GM19467 (cell line): ENCODE data around the gene BMPR1B.

Source experiments
- ATAC-seq: cut with Tn5 transposase; IDR thresholded peaks from one replicate; pipeline ENCODE4 v1.9.1; 2021; ENCODE audit warnings: mild to moderate bottlenecking, moderate library complexity; ENCODE audit not compliant: unreplicated experiment

The BMPR1B gene

DNA sequence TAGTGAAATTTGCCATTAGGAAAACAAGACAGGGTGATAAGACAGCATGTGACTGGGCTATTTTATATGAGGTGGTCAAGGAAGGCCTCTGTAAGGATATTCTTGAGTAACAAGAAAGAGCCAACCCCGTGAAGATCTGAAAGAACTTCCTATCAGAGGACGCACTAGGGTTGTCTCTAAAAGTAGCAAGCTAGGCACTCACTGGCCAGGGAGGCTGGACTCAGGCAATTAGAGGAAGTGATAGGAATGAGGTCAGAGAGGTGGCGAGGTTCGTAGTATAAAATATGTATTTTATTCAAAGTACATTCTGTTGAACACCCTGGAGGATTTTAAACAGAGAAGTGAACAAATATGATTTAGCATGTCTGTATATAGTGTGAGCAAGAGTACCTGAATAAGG, 4.6 kb downstream of the BMPR1B start:
- ATAC-seq: no peak

DNA sequence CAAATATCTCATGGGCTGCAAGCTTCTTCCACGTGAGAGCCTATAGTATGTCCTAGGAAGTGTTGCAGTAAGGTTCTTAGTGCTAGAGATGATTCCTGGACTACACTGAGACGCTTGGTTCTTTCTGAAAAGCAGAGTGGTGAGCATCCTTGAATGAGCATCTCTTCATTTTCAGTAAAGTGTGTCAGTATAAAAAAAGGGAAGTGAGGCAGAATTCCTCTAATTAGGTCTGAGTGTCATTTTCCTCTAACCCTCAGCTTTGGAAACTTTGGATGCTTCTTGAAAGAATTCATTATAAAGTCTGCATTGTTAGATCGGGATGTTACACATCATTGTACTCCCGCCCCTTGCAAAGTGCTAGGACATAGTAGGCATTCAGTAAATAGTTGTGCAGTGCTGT, 5.2 kb downstream of the BMPR1B start:
- ATAC-seq: no peak

DNA sequence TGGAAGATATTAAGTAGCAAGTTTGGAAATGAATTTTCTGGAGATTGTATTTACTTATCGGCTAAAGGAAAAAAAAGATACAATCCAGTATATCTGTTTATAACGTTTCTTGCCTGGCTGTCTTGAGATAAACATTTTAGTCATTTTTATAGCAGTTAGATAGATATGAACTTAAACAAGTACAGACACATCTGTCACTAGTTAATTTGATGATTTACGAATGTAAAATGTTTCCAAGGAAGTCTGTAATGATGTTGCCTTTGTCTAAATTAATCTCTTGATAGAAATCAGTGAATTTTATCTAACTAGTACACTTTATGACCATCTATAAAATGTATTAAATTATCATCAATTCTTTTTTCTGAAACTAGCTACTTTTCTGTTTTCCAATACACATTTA, 5.7 kb downstream of the BMPR1B start:
- no peak for ATAC-seq

DNA sequence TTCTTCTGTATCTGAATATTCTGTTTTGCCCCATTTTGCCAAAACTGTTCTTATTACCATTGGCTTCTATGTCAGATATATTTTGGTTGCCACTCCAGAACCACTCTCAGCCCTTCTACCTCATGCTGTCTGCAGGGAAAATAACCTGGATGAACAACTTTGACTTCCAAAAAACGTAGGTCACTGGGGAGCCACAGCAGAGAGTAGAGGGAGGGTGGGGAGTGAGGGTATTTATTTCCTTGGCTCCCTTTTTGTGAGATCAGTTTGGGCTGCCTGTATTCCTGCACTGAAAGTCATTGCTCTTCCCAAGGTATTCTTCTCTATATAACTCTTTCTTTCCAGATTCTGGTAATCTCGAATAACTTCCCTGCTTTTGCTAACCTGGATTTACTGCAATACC, 6.3 kb downstream of the BMPR1B start:
- no peak for ATAC-seq

DNA sequence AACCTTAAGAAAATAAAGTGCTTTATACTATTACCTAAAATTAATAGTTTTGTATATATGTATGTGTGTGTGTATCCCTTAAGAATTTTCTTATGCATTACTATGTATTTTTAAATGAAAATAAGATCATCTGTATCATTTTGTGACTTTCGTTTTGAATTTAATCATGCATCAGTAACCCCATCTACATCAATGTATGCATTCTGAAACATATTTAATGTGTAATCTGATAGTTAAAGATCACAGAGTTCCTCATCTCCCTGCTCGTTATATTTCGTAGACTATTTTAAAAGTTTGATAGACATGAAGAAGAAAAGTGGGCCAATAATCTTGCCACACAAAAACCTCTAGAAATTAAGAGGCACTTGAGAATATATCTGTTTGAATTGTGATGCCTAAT, 7.4 kb downstream of the BMPR1B start:
- no peak for ATAC-seq

DNA sequence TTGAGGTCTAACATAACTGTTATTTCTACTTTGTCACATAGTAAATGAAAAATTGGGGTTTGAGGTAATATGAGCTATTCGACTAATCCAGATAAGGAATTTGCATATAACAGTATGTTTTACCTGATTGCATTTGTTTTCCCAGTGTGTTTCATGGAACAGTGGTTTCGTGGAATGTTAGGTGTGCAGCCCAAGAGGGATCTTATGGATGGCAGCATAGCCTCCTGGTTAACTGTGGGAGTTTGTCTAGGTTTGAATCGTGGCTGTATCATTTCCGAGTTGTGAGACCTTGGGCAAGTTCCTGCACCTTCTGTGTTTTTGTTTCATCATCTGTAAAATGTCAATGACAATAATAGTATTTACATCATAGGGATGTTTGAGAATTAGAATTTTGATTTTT, 7.9 kb downstream of the BMPR1B start:
- ATAC-seq: no peak

DNA sequence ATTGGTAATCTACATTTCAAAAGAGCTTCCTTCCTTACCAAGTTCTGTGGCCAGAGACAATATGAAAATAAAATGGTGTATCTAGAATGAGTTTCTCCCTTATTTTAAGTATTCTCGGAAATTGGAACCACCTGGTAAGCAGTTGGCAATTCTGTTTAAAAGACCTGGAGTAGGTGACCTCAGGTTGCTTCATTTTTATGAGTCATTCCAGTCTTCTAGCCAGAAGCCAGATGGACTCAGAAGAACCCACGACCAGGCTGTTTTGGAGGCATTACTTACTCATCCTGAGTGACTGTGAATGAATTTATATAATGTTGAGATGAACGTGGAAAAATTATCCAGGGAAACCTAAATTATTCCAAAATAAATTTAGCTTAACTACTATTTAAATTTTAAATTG, 9.1 kb downstream of the BMPR1B start:
- no peak for ATAC-seq

DNA sequence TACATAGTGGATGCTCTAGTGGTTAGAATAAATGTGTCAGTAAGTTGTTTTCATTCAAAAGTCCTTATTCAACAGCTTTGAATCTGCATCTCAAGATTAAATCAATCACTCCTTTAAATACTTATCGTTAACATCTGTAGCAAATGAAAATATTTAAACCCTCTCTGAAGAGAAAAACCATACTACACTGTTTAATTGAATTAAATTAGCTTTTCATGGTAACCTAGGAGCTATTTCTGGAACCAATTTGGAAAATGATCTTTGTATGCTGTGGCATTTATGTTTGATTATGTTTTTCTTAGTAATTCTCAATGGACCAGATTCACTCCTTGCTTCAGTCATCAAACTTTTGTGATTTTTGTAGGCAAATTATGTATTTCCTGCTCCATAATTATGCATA, 9.7 kb downstream of the BMPR1B start:
- no peak for ATAC-seq

DNA sequence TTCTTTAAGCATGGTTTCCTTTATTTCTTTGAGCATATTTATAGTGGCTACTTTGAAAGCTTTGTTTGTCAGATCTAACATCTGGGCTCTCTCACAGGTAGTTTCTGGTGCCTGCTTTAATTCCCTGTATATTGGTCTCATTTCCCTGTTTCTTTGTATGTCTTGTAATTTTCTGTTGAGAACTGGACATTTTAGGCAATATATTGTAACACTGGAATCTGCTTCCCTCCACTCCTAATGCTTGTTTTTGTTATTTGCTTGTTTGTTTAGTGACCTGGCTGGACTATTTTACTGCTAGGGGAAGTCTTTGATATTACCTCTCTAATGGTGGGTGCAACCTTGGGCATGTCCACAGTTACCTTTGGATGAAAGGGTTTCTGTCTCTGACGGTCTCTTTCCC, 25.0 kb downstream of the BMPR1B start:
- no peak for ATAC-seq

DNA sequence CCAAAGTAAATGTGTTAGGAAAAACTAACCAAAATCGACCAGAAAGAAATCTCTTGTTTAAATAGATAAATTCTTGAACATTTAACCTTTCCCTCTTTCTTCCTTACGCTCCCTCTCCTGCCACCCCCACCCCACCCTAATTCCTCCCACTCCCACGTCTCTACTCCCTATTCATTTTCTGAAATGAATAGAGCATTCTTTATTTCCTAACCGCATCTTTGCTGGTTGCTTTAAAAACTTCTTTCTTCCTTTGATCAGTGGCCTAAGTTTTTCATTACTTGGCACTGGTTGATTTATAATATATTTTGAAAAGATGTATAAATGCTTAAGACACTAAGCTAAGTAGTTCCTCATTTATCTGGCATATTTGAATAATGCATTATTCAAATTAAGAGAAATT, 33.9 kb downstream of the BMPR1B start:
- no peak for ATAC-seq

DNA sequence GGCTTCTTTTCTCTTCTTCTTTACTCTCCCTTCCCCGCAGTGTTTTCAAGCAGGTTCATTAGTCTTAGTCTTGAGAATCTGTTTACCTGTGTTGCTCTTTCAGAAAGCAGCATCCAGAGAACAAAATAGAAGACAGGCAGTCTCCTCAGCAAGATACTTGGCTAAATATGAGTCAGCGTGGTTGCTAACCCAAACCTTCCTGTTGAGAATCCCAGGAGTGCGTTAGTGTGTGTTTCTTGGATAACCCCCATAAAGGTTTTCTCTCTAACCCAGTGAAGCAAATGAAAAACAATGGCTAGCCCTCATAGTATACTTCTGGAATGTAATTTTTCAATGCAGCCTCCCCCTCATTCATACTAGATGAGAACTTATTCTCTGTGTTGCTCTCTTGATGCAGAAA, 41.1 kb downstream of the BMPR1B start:
- ATAC-seq: no peak

DNA sequence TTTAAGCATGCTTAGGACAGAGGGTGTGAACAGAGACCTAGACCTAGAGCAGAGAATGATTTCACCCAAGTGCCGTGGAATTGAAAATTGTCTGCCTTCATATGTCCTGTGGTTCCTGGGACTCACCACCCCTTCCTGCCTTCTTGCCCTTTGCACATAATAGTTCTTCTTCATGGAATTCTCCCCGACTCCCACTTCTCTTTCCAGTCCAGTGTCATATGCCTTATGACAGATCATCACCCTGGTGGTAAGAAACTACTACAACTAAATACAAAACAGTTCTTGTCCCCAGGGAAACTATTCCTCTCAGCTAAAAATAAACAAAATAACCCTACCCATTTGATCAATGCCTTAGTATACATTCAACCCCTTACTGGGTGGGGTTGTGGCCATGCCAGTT, 43.3 kb downstream of the BMPR1B start:
- ATAC-seq: no peak

DNA sequence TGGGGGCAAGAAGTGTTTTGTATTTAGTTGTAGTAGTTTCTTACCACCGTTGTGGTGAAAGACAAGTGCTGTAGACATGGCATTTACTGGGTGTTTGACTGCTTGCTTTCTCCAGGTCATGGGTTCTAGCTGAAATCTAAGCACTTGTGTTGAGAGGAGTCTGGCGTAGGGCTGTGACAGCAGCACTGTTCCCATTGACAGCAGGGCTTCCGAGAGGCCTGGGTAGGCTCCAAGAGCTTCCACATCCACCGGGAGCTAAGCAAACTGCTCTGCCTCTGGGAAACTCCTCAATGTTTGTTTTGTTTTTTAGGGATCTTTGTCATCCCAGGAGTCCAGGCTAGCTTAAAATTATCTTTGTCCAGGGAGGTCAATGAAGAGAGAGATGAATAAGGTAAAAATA, 44.3 kb downstream of the BMPR1B start:
- ATAC-seq: no peak

DNA sequence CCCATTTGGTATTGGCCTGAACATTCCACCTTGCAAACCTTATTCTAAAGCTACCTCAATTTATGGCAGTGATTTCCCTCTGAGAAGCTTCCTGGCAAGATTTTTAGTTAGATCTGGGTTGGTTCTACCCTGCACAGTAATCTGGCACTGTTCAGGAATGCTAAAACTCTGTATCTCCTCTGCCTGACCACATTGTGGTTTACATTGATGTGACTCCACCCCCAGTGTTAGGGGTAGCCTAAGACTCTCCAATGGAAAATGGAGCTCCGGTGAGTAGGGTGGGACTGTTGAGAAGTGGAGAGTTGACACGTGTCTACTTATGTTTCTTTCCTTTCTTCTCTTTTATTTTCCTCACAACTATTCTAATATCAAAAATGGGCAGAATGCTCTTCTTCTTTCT, 45.4 kb downstream of the BMPR1B start:
- no peak for ATAC-seq

DNA sequence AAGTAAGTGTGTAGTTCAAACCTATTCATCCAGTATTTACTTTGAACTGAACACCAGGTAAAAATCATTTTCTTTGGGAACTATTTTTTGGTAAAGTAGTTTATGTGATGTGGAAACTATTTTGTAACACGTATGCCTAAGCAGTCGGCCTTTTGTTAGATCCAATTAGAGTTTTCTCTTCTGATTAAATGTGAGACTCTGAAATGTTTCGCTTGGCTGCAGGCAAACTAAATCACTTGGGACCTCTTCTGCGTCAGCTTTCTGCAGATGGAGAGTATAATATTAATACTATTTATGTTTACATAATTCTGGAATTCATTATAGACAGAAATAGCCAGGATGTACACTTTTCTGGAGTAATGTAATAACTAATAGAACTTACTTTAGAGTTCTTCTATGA, 46.9 kb downstream of the BMPR1B start:
- ATAC-seq: no peak

DNA sequence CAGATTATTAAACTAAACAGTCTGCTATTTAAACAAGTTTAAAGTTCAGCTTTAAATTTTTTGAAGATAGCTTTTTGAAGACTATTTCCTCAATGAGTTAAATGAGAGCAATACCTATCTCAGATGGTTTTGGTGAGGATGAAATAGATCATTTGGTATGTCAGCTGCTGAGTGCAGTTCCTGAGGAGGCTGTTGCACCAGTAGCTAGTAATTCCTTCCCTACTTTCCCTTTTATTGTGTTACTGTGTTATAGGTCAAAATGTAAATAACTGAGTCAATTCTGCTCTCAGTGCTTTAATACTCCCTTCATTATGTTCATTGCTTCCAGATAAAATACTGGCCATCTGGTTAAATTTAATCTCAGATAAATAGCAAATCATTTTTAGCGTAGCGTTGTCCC, 48.6 kb downstream of the BMPR1B start:
- ATAC-seq: no peak

DNA sequence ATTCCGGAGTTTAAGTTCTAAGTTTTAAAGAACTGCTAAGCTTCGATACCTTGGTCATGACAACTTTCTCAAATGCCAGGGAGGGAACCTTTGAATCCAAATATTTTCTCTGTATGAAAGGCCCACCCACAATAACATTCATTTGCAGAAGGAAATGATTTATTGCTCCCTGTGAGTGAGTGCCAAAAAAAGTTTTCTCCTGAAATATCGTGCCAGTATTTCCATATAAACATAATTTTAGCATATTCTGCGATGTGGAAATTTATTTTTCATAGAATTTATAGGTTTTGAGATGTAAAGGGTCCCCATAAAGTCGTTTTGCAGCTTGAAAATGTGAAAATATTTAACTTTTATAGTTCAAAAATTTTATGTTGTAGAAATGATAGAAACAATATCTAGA, 53.9 kb downstream of the BMPR1B start:
- no peak for ATAC-seq

DNA sequence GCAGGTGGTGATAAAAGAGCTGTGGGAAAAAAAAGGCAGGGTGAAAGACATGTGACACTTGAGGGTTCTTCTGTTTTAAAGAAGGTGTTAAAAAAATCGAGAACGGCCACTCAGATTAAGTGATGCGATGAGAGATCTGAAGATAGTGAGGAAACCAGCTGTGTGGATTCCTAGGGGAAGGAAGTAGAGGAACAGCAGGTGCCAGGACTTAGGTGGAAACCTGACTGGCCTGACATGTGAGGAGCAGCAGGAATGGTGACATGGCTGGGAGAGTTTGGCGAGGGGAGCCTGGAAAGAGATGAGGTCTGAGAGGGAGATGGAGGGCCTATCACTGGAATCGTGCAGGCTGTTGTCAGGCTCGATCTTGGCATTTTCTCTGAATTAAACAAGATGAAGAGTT, 55.5 kb downstream of the BMPR1B start:
- no peak for ATAC-seq

DNA sequence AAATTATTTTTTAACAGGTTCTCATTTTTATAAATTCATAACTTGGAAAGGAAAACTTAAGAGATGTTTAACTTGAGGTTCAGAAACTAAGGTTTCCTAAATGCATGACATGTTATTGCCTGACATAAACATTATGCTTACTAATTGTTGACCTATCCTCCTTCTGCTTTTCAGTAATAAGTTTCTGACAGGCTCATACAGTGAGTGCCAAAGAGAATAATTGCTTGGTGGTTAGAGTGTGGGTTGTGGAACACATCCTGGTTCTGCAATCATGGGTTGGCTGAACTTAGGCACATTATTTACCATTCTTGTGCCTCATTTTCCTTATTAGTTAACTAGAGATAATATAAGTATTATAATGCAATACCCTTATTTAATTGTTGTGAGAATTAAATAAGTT, 56.5 kb downstream of the BMPR1B start:
- peak; percentile 76 for ATAC-seq

DNA sequence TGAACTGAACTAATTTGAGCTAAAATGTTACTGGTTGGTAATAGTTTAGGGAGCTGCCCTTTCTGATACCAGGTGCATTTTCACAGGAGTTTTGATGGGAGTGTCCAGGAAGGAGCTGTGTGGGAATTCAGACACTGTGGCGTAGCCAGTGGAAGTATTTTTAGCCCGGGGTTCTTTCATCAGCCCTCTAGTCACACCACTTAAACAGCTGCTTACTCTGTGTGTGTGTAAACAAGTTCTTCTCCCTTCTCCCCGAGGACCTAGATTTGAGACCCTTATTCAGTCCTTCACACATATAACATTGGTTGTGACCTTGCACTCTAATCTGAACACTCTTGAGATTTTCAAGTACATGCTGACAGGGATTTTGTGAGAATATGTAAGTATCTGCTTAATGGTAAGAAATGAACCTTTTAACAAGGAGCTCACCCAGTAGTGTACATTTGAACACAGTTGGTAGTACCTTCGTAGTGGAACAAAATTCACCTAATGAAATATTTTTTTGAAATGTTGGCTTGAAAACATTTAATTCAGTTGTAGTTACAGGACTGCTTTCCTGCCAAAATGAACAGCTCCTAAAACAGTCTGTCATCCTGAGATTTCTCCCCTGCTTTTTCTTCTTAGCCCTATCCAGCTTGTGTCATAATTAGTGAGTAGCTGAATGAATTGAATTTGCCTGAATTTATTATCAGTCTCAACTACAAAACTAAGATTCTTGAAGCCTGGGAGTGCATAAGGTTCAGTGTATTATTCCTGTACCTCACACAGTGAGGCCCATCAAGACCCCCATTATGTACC, 61.8 kb downstream of the BMPR1B start:
- ATAC-seq: no peak

DNA sequence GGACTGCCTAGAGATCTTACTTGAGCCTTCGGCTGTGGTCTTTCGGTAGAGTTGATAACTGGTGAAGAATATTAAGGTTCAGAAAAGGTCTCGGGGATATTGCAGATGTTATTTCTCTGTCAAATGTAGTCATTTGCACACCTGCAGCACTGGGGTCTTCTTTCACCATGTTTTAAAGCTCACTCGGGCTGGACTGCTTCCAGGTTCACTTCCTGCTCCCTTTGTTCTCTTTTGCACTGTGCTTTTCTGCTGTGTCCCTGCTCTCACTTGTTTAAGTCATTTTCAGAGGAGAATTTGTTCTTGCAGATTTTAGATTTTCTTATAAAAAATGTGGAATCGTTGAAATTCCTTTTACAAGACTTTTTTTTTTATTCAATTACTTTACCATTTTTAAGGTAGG, 68.5 kb downstream of the BMPR1B start:
- ATAC-seq: no peak

DNA sequence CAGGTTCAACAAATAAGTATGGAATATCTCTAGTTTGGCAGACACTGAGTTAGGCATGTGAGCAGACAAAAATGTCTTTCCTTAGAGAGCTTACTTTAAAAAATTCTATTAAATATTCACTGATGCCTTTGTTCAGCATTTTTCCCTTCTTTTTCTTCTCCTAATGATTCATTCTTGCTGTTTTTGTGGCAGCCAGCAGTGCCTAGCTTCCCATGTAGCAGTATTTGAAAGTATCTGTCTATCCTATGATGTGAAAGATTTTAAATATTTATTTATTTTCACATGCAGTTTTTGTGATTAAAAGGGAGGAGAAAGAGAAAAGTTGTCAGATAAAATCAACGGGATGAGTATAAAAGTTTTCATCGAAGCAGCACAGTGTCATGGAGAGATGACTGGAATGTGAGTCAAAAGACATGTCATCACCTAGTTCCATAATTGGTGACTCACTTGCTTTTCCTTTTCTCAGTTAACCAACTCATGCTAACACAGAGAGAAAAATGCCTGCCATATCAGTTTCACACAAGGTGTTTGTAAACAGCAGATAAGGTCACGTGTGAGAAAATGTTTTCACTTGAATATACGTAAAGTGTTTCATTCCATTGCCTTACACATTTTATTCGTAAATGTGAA, 69.8 kb downstream of the BMPR1B start:
- no peak for ATAC-seq

DNA sequence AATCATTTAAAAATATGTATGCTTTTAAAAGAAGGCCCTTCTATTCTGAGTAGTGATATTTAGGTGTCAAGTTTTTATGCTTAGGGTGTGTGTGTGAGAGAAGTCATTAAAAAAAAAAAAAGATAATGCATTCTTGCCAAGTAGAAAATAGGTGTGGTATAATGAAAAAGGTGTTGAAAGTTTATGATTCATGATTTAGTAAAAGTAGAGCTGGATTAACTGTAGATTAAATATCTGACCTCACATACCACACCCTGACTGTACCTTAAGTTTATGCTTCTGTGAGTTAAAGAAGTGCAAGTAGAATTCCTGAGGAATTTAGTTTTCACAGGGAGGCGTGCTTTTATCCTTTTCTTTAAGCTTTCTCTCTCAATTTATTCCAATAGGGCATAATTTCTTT, 71.1 kb downstream of the BMPR1B start:
- ATAC-seq: no peak
